T-helper 2 cell (primary cell): Measurements from ENCODE around the gene MLANA.

ENCODE experiments used
- DNase-seq, 5 experiments: peaks; one replicate each; pipeline versions ENCODE4 v3.0.0 to v3.0.0-alpha.2; 2012 to 2022

The MLANA gene

GRCh38 chr9:5908918-5909317 is 18.2 kb downstream of the MLANA start:
- no peak for DNase-seq

DNA sequence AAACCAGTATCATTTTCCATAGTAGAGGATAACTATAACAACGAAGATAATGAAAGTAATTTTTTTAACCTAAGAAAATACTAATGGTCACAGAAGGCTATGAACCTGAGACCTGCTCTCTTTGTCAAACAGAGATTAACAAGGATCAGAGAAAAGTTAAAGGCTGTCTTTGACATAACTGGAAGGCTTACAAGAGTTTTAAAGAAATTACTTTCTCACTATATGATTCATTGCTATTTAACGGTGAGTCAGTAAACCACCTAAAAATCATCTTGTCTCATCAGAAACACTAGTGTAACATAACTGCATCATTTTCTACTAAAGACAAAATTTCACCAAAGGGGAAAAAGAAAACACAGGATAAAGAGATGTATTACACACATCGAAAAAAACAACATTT is 19.3 kb downstream of the MLANA start:
- no peak for DNase-seq

DNA sequence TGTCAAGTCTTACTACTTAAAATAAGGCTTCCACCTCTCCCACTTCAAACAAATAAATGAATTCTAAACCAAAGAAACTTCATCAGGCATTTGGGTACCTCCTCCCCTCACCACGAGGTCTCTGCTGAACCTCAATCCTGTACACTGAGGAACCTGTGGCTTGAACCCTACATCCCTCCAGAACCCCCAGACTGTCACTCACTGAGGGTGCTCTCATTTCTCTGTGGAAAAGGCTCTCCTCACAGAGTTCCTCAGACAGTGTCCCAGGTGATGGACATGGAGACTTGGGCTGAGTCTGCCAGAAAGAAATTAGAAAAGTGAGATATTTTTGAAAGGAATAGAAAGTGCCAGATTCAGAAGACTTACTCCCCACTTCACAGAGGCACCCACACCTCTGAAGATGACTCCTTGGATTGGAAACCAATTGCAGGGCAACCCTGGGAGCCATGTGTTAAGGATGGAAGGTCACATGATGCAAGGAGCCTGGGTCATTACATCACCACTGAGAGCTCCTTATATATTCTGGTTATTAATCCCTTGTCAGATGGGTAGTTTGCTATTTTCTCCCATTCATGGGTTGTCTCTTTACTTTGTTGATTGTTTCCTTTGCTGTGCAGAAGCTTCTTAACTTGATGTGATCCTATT is 19.8 kb downstream of the MLANA start:
- DNase-seq = peak in 1 of 5 experiments; percentile 10

- no peak for DNase-seq
These were observed 24.7 kb downstream of the MLANA start for GRCh38 chr9:5915438-5915837.

- DNase-seq = no peak
These were observed 26.6 kb downstream of the MLANA start for GRCh38 chr9:5917273-5917672.

GRCh38 chr9:5917888-5918287 is 27.2 kb downstream of the MLANA start:
- no peak for DNase-seq

- no peak for DNase-seq
These were observed 27.8 kb downstream of the MLANA start for GRCh38 chr9:5918460-5918859.

DNA sequence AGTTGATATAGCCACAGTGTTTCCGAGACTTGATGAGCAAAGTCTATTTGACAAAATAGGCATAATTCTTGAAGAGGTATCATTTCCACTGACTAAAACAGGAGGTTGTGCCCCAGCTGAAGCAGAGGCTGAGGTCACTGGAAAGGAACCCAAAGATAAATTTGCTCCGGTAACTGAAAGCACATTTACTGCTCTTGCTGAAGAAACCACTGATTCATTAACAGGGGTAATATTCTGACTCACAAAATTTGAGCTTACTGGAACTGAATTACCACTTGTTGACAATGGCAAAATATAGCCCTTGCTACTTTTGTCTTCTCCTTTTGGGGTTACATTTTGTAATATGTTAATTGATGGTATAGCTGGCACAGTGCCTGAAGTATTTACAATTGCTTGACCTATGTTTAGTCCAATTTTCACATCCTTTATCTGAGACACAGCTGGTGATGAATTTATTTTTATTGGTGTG is 30.2 kb downstream of the MLANA start:
- no peak for DNase-seq

DNA sequence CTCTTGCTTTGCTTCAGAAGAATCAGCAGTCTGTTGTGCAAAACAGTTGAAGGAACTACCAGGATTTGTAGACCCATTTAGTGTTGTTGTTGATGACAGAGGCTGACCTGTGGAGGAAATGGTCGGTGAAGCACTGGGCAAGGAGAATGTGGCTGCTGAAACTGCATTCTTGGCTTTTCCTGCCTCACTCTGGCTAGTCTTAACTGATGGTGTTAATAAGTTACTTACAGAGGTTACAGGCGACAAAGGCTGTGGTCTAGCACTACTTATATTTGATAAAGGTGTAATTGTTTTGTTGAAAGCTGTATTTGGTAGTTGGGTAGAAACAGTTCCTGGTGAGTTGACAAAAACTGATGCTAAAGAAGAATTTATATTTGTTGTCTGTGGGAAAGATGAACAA is 31.5 kb downstream of the MLANA start:
- peak in 1 of 5 experiments; percentile 15 for DNase-seq

DNA sequence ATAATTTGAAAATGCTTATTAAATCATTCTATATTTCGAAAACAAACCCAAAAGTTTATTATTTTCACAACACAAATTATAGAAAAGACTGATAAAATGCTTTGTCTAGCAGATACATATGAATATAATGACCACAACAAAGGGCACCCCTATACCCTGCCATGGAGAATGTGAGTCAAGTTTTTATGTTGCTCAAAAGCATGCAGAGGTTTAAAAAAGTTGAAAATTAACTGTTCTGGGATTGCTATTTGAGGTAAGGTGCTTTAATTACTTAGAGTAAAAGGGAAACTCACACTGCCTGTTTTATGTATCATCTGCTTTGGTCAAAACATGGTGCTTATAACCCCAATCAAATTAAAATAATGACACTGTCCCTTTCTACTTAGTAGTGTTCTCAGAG is 41.0 kb downstream of the MLANA start:
- DNase-seq = no peak

GRCh38 chr9:5938449-5938848 is 47.8 kb downstream of the MLANA start:
- no peak for DNase-seq

GRCh38 chr9:5939530-5939929 is 48.8 kb downstream of the MLANA start:
- DNase-seq = no peak

DNA sequence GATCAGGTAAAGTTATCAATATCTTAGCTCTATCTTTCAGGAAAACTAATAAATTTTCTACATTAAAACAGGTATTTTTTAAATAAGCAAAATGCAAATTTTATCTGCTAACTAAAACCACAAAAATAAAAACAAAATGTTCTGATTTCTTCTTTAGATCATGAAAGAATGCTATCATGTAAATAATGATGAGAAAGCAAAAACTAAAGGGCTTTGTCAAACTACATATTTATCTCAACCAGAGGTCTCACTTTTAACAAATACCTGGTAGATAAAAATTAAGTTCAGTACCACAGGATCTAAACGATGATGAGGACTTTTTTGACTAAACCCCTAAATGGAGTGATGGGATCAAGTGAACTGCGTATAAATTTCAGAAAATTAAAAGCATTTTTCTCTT is 50.5 kb downstream of the MLANA start:
- no peak for DNase-seq

DNA sequence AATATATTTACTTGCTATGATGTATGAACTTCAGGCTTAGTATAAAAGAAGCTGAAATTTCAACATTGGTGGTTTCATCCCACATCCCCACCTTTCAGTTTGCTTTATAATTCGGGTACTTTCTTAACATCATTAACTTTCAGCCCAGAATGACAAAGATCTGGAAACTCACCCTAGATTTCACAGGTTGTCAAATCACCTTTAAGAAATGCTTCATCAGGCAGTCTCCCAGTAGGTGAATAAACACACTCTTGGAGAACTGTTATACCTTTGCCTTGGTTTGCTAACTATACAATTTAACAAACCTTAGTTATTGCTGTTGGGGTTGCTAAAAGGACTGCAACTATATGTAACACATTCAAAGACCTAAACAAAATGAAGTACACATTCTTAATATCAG is 54.4 kb downstream of the MLANA start:
- DNase-seq = peak in 1 of 5 experiments; percentile 25

- peak in 1 of 5 experiments; percentile 43 for DNase-seq
These were observed 57.2 kb downstream of the MLANA start for GRCh38 chr9:5947912-5948311.

DNA sequence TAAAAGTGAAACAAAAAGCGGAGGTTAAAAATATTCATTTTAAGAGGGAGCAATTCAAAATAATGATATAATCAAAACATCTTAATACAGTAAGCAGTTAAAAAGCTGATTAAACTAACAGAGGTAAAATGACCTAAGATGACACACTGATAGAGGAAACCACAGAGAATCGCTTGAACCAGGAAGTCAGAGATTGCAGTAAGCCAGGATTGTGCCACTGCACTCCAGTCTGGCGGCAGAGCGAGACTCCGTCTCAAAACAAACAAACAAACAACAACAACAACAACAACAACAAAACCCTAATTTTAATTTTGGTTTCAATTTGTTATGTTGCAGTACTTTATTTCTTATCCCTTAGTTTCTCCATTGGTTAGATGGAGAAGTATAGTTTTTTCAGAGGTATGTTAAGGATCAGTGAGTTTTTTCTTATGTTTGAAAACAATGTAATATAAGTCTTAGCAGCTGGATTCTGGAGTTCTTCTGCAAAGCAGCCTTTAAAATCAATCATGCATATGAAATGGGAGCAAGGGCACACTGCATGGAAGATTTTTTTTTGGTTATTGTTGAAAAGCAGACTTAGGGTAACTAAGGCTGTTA is 58.5 kb downstream of the MLANA start:
- DNase-seq = peak in 2 of 5 experiments; percentile 22 to 84

DNA sequence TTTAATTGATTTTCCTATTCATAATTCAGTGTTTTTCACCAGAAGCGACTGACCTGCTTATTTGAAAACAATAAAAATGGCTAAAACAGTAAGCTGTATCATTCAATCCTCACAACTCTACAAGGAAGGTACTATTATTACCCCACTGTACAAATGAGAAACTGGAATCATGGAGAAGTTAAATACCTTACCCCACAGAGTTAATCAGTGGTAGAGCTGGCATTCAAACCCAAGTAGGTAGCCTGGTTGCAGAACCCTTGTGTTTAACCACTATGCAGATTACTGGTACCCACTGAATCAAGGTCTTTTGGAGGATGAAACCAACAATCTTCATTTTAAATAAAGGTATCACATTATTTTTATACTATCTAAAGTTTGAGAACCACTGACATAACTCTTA is 59.6 kb downstream of the MLANA start:
- no peak for DNase-seq

DNA sequence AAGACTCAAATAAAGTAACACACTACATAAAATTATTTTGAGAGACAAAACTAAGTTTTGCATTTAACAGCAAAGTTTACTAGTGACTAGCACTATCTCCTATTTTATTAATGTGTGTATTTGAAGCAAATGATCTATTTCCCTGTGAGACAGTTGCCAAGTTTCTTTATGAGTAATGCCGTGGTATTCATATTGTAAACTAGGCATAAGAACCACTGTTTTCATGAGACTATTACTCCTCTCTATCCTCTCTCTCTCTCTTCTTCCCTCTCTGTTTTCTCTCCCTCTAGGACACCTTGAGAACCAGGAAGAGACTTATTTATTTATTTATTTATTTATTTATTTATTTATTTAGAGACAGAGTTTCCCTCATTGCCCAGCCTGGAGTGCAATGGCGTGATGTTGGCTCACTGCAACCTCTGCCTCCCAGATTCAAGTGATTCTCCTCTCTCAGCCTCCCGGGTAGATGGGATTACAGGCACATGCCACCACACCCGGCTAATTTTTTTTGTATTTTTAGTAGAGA is 61.1 kb downstream of the MLANA start:
- peak in 1 of 5 experiments; percentile 34 for DNase-seq

GRCh38 chr9:5953743-5954707 is 63.3 kb downstream of the MLANA start:
- DNase-seq = no peak

DNA sequence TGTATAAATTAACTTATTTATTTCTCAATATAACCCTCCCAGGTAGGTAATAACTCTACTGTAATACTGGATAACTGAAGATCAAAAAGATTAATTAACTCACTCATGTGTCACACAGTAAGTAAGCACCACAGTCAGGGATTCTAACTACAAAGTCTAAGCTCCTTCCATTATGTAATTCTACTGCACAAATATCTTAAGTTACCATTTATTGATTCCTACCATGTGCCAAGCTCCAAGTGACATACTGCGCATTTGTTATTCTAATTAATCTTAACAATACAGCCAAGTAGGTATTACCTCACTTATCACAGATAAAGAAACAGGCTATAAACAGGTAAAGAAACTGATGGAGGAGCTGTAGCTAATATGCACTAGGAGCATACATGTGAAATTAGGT is 66.5 kb downstream of the MLANA start:
- no peak for DNase-seq

DNA sequence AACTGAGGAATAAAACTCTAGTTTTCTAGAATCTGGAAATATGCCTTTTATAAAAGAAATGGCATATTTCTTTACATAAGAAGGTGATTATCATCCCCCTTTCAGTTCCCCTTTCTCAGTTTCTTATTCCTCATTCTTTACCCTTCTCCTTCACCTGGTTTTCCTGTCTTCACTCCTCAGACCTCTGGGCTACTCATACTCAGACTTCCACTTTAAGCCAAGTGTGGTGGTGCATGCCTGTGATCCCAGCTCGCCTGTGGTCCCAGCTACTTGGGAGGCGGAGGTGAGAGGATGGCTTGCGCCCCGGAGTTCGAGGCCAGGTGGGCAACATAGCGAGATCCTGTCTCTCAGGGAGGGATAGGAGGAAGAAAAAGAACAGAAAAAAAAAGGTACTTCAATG is 67.6 kb downstream of the MLANA start:
- no peak for DNase-seq
